HepG2 (cell line): Measurements from ENCODE around the gene CD300LG. TPM values are rescaled to one million over a fixed set of nuclear protein-coding genes. Genes with fewer than 3 reads are reported as not detected.

Experiments
- HDAC1 ChIP-seq: sonication (generic); formaldehyde crosslinking; IDR thresholded peaks from 2 replicates; pipeline ENCODE4 v1.5.1; 2020; ENCODE audit warnings: mild to moderate bottlenecking, missing genetic modification reagents
- PHF20 ChIP-seq: sonication (generic); formaldehyde crosslinking; IDR thresholded peaks from 2 replicates; pipeline ENCODE4 v1.5.0; 2020; ENCODE audit warnings: mild to moderate bottlenecking, missing genetic modification reagents
- PTBP1 ChIP-seq: fragments of 200-400 bp; formaldehyde crosslinking; IDR thresholded peaks from 2 replicates; pipeline ENCODE4 v1.6.1; 2018; ENCODE audit warnings: low read length, low read depth; ENCODE audit not compliant: poor library complexity, severe bottlenecking
- RFXAP ChIP-seq: sonication (generic); formaldehyde crosslinking; IDR thresholded peaks from 2 replicates; pipeline ENCODE4 v1.4.0; 2020; ENCODE audit warnings: missing genetic modification reagents, borderline replicate concordance
- SETDB1 ChIP-seq: sonication (generic); formaldehyde crosslinking; IDR thresholded peaks from 2 replicates; pipeline ENCODE4 v1.5.1; 2020; ENCODE audit warnings: missing genetic modification reagents, mild to moderate bottlenecking, borderline replicate concordance
- SRSF1 ChIP-seq: fragments of 200-400 bp; formaldehyde crosslinking; optimal IDR thresholded peaks from 2 replicates; pipeline ENCODE3; 2017; ENCODE audit warnings: mild to moderate bottlenecking, low read depth, low read length, moderate library complexity
- ZNF121 ChIP-seq: sonication (generic); formaldehyde crosslinking; IDR thresholded peaks from 2 replicates; pipeline ENCODE4 v1.5.0; 2020; ENCODE audit warnings: mild to moderate bottlenecking, missing genetic modification reagents
- ZNF207 ChIP-seq: fragments of 450-650 bp; IDR thresholded peaks from 2 replicates; pipeline ENCODE4 v1.6.1; 2016; ENCODE audit warnings: antibody characterized with exemption, borderline replicate concordance
- ZNF530 ChIP-seq: sonication (generic); formaldehyde crosslinking; IDR thresholded peaks from 2 replicates; pipeline ENCODE4 v1.5.0; 2020; ENCODE audit warnings: low read depth, mild to moderate bottlenecking, missing genetic modification reagents
- ZNF567 ChIP-seq: sonication (generic); formaldehyde crosslinking; IDR thresholded peaks from 2 replicates; pipeline ENCODE4 v1.8.1; 2023; ENCODE audit warnings: mild to moderate bottlenecking, missing genetic modification reagents, borderline replicate concordance
- ZNF605 ChIP-seq: sonication (generic); formaldehyde crosslinking; IDR thresholded peaks from 2 replicates; pipeline ENCODE4 v1.8.0; 2022; ENCODE audit warnings: mild to moderate bottlenecking, missing genetic modification reagents
- ZNF782 ChIP-seq: sonication (generic); formaldehyde crosslinking; IDR thresholded peaks from 2 replicates; pipeline ENCODE4 v1.4.0; 2020; ENCODE audit warnings: missing genetic modification reagents, mild to moderate bottlenecking, borderline replicate concordance
- ZNF83 ChIP-seq: sonication (generic); formaldehyde crosslinking; IDR thresholded peaks from 2 replicates; pipeline ENCODE4 v1.4.0; 2020; ENCODE audit warnings: missing genetic modification reagents, mild to moderate bottlenecking, borderline replicate concordance
- polyA plus RNA-seq, 8 experiments: library from polyadenylated mRNA; depleted of rRNA in 3 of 8; stranded (reverse) in 7 of 8; unstranded in 1 of 8; fragments of >200 nt; fragmentation: Illumina TruSeq in 4 of 8; extraction: Trizol in 4 of 8; gene quantifications; 2 replicates each; pipeline versions ENCODE4 v1.2.1 to v1.2.3, GENCODE V29; 2011 to 2016; ENCODE audit warnings: low read depth in 4 of 8, missing spikeins in 1 of 8, mixed read lengths in 1 of 8; ENCODE audit not compliant: insufficient read depth in 1 of 8
- total RNA-seq, 5 experiments: library from RNA; depleted of rRNA; stranded (reverse); fragments of >200 nt; fragmentation: Illumina TruSeq; extraction: Trizol; gene quantifications; 2 replicates each; pipeline ENCODE4 v1.2.3, GENCODE V29; 2016; ENCODE audit warnings: low read depth in 1 of 5
- TF ChIP-seq, protein P1 (sequence below): sonication (generic); formaldehyde crosslinking; IDR thresholded peaks from 2 replicates; pipeline ENCODE4 v1.4.0; 2020; ENCODE audit warnings: mild to moderate bottlenecking, missing genetic modification reagents, borderline replicate concordance
- TF ChIP-seq, protein P2 (sequence below): sonication (generic); formaldehyde crosslinking; IDR thresholded peaks from 2 replicates; pipeline ENCODE4; 2020; ENCODE audit warnings: missing genetic modification reagents, mild to moderate bottlenecking, borderline replicate concordance
- TF ChIP-seq, protein P3 (sequence below): sonication (generic); formaldehyde crosslinking; IDR thresholded peaks from 2 replicates; pipeline ENCODE4 v1.4.0; 2020; ENCODE audit warnings: missing genetic modification reagents
- TF ChIP-seq, protein P4 (sequence below): sonication (generic); formaldehyde crosslinking; IDR thresholded peaks from 2 replicates; pipeline ENCODE4 v1.5.0; 2020; ENCODE audit warnings: missing genetic modification reagents

Gene CD300LG
- total and polyA plus RNA-seq, 2 of the 13 experiments (the other 11 are each of a cell fraction or from before 2014, with no cell fraction given) = not detected

DNA sequence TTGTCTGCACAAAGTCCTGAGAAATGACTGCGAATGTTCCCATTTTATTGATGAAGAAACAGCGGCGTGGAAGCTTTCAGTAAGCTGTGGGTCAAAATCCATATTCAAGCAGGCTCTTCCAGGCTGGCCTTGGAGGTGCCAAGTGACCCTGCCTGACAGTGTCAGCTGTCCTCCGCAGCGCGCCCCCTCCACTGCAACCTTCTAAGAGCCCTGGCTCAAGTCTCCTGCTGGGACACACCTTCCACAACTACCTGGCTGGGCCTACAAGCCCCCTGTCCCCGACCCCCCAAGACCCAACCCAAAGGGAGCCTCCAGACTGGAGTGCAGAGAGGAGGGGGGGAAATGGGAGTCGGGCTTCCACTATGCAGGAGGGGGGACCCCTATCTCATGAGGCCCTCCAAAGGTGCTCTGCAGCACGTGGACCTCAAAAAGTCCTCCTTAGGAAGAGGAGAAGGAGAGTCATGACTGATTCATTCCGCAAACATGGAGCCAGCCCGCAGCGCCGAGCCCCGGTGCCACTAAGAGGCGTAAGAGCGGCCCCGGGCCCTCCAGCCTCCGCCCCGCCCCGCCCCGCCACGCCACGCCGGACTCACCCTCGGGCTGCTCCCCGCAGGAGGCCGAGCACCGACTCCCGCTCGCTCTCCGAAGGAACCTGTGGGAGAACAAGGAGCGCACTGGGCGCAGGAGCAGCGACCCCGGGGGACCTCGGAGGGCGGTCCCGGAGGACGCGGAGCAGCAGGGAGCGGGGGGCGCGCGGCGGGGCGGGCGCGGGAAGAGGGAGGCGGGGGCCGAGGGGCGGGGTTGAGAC is 14.6 kb upstream of the CD300LG start (continued):
- TF ChIP-seq, protein P1, sequence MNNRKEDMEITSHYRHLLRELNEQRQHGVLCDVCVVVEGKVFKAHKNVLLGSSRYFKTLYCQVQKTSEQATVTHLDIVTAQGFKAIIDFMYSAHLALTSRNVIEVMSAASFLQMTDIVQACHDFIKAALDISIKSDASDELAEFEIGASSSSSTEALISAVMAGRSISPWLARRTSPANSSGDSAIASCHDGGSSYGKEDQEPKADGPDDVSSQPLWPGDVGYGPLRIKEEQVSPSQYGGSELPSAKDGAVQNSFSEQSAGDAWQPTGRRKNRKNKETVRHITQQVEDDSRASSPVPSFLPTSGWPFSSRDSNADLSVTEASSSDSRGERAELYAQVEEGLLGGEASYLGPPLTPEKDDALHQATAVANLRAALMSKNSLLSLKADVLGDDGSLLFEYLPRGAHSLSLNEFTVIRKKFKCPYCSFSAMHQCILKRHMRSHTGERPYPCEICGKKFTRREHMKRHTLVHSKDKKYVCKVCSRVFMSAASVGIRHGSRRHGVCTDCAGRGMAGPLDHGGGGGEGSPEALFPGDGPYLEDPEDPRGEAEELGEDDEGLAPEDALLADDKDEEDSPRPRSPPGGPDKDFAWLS (CRISPR knock-in tag) = no peak
- TF ChIP-seq ZNF782 (CRISPR knock-in tag) (no peak), RFXAP (no peak), SRSF1 (no peak), SETDB1 (CRISPR knock-in tag) (no peak), ZNF567 (CRISPR knock-in tag) (no peak), PHF20 (CRISPR knock-in tag) (no peak), HDAC1 (peak; percentile 45; the same call in 1 of the 2 replicates), ZNF121 (CRISPR knock-in tag) (no peak), ZNF530 (no peak), ZNF605 (CRISPR knock-in tag) (peak; percentile 23; the same call in 1 of the 2 replicates), ZNF207 (no peak), PTBP1 (no peak), ZNF83 (CRISPR knock-in tag) (no peak)
- TF ChIP-seq, protein P2, sequence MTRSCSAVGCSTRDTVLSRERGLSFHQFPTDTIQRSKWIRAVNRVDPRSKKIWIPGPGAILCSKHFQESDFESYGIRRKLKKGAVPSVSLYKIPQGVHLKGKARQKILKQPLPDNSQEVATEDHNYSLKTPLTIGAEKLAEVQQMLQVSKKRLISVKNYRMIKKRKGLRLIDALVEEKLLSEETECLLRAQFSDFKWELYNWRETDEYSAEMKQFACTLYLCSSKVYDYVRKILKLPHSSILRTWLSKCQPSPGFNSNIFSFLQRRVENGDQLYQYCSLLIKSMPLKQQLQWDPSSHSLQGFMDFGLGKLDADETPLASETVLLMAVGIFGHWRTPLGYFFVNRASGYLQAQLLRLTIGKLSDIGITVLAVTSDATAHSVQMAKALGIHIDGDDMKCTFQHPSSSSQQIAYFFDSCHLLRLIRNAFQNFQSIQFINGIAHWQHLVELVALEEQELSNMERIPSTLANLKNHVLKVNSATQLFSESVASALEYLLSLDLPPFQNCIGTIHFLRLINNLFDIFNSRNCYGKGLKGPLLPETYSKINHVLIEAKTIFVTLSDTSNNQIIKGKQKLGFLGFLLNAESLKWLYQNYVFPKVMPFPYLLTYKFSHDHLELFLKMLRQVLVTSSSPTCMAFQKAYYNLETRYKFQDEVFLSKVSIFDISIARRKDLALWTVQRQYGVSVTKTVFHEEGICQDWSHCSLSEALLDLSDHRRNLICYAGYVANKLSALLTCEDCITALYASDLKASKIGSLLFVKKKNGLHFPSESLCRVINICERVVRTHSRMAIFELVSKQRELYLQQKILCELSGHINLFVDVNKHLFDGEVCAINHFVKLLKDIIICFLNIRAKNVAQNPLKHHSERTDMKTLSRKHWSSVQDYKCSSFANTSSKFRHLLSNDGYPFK (CRISPR knock-in tag) = no peak
- TF ChIP-seq, protein P3, sequence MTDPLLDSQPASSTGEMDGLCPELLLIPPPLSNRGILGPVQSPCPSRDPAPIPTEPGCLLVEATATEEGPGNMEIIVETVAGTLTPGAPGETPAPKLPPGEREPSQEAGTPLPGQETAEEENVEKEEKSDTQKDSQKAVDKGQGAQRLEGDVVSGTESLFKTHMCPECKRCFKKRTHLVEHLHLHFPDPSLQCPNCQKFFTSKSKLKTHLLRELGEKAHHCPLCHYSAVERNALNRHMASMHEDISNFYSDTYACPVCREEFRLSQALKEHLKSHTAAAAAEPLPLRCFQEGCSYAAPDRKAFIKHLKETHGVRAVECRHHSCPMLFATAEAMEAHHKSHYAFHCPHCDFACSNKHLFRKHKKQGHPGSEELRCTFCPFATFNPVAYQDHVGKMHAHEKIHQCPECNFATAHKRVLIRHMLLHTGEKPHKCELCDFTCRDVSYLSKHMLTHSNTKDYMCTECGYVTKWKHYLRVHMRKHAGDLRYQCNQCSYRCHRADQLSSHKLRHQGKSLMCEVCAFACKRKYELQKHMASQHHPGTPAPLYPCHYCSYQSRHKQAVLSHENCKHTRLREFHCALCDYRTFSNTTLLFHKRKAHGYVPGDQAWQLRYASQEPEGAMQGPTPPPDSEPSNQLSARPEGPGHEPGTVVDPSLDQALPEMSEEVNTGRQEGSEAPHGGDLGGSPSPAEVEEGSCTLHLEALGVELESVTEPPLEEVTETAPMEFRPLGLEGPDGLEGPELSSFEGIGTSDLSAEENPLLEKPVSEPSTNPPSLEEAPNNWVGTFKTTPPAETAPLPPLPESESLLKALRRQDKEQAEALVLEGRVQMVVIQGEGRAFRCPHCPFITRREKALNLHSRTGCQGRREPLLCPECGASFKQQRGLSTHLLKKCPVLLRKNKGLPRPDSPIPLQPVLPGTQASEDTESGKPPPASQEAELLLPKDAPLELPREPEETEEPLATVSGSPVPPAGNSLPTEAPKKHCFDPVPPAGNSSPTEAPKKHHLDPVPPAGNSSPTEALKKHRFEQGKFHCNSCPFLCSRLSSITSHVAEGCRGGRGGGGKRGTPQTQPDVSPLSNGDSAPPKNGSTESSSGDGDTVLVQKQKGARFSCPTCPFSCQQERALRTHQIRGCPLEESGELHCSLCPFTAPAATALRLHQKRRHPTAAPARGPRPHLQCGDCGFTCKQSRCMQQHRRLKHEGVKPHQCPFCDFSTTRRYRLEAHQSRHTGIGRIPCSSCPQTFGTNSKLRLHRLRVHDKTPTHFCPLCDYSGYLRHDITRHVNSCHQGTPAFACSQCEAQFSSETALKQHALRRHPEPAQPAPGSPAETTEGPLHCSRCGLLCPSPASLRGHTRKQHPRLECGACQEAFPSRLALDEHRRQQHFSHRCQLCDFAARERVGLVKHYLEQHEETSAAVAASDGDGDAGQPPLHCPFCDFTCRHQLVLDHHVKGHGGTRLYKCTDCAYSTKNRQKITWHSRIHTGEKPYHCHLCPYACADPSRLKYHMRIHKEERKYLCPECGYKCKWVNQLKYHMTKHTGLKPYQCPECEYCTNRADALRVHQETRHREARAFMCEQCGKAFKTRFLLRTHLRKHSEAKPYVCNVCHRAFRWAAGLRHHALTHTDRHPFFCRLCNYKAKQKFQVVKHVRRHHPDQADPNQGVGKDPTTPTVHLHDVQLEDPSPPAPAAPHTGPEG (CRISPR knock-in tag) = no peak
- TF ChIP-seq, protein P4, sequence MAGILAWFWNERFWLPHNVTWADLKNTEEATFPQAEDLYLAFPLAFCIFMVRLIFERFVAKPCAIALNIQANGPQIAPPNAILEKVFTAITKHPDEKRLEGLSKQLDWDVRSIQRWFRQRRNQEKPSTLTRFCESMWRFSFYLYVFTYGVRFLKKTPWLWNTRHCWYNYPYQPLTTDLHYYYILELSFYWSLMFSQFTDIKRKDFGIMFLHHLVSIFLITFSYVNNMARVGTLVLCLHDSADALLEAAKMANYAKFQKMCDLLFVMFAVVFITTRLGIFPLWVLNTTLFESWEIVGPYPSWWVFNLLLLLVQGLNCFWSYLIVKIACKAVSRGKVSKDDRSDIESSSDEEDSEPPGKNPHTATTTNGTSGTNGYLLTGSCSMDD = no peak
